Fibroblast of lung (primary cell): ENCODE results near the gene UGP2.

ENCODE experiments used
- CTCF ChIP-seq, 2 donors: IDR thresholded peaks in 1 of 2; conservative IDR thresholded peaks in 1 of 2; 1 replicate in 1 of 2; 2 replicates in 1 of 2; pipeline ENCODE4 v1.5.1; 2011 to 2012; ENCODE audit warnings: low read length in 2 of 2, control low read depth in 1 of 2, inconsistent platforms in 1 of 2, low read depth in 1 of 2, mild to moderate bottlenecking in 1 of 2
- EZH2 ChIP-seq: IDR thresholded peaks from 2 replicates; pipeline ENCODE4 v1.5.1; 2012; ENCODE audit warnings: low read length, control low read depth, mild to moderate bottlenecking; ENCODE audit errors: missing control alignments

GRCh38 chr2:63888490-63889402 is 47.0 kb downstream of the UGP2 start:
- TF ChIP-seq CTCF (conservative IDR thresholded peaks at IDR 0.05 in 1 of 2, IDR thresholded peaks at IDR 0.05 in 1 of 2; ENCODE audit: low read depth in 1 of 2, low read length in 2 of 2) (peak; percentile 61 to 66), EZH2 (no peak)
